Adipocyte (in vitro differentiated cells): ENCODE data around the gene PA2G4.
A peak's percentile ranks its signal among the peaks of the same experiment; 100 is the strongest.

Experiments used
- DNase-seq: peaks from one replicate; pipeline ENCODE4 v3.0.0-alpha.2; 2015; ENCODE audit warnings: low read depth
- H3K27me3 ChIP-seq: replicated peaks from 2 replicates; pipeline ENCODE4 v1.7.0; 2013; ENCODE audit warnings: mild to moderate bottlenecking, low read length, moderate library complexity; ENCODE audit not compliant: control insufficient read depth, insufficient read depth
- H3K36me3 ChIP-seq: 2 replicates; pipeline ENCODE4 v1.7.0; 2013; ENCODE audit warnings: low read length, mild to moderate bottlenecking, moderate library complexity; ENCODE audit not compliant: control insufficient read depth, insufficient read depth, severe bottlenecking
- H3K4me1 ChIP-seq: 2 replicates; pipeline ENCODE4 v1.7.0; 2013; ENCODE audit warnings: mild to moderate bottlenecking, low read length, moderate library complexity; ENCODE audit not compliant: control insufficient read depth, insufficient read depth
- H3K4me3 ChIP-seq: 2 replicates; pipeline ENCODE4 v1.7.0; 2013; ENCODE audit warnings: mild to moderate bottlenecking, low read length, moderate library complexity
- H3K9ac ChIP-seq: 2 replicates; pipeline ENCODE4 v1.7.0; 2013; ENCODE audit warnings: mild to moderate bottlenecking, low read length, moderate library complexity
- H3K9me3 ChIP-seq: 2 replicates; pipeline ENCODE4 v1.7.0; 2013; ENCODE audit warnings: mild to moderate bottlenecking, low read length, moderate library complexity; ENCODE audit not compliant: control insufficient read depth

PA2G4 gene

GRCh38 chr12:56127888-56128669, 23.7 kb downstream of the PA2G4 start, which contains the start of gene ESYT1:
Gene ESYT1, plus strand, starts transcription at chr12:56128267. Its CDS starts 53 bp downstream, at chr12:56128320.
- peak; percentile 100 for DNase-seq
- Histone ChIP-seq H3K9ac (peak within 1 kb of the TSS; percentile 98), H3K4me3 (peak within 1 kb of the TSS; percentile 96), H3K4me1 (peaks cover 38% of the 10 kb centered on the region), H3K27me3 (no peaks in the 10 kb centered on the region), H3K9me3 (no peaks in the 10 kb centered on the region), H3K36me3 (peaks cover 28% of the 10 kb centered on the region)

- Histone ChIP-seq H3K4me3 (peak overlapping the region; percentile 96), H3K9me3 (no peaks in the 10 kb centered on the region), H3K4me1 (peaks cover 38% of the 10 kb centered on the region), H3K9ac (peak overlapping the region; percentile 98), H3K27me3 (no peaks in the 10 kb centered on the region), H3K36me3 (peaks cover 35% of the 10 kb centered on the region)
- DNase-seq, result peak; percentile 68
These were observed 24.4 kb downstream of the PA2G4 start for GRCh38 chr12:56128670-56129205.

- Histone ChIP-seq H3K27me3 (no peaks in the 10 kb centered on the region), H3K36me3 (peaks cover 41% of the 10 kb centered on the region), H3K4me1 (peaks cover 38% of the 10 kb centered on the region), H3K9me3 (no peaks in the 10 kb centered on the region), H3K4me3 (peak overlapping the region; percentile 96), H3K9ac (peak overlapping the region; percentile 98)
- DNase-seq, result peak; percentile 80
These were observed 25.0 kb downstream of the PA2G4 start for GRCh38 chr12:56129206-56129941.

- Histone ChIP-seq H3K27me3 (no peaks in the 10 kb centered on the region), H3K4me1 (peaks cover 33% of the 10 kb centered on the region), H3K36me3 (peaks cover 48% of the 10 kb centered on the region), H3K9ac (peak overlapping the region; percentile 98), H3K9me3 (no peaks in the 10 kb centered on the region), H3K4me3 (peak overlapping the region; percentile 96)
- DNase-seq, result no peak
These were observed 25.7 kb downstream of the PA2G4 start for GRCh38 chr12:56129942-56130495.

- Histone ChIP-seq H3K36me3 (peaks cover 54% of the 10 kb centered on the region), H3K4me3 (no peak overlapping the region), H3K9ac (no peak overlapping the region), H3K9me3 (no peaks in the 10 kb centered on the region), H3K4me1 (peaks cover 26% of the 10 kb centered on the region), H3K27me3 (no peaks in the 10 kb centered on the region)
- DNase-seq, result no peak
These were observed 26.5 kb downstream of the PA2G4 start for GRCh38 chr12:56130876-56131275.

- Histone ChIP-seq H3K9ac (no peak overlapping the region), H3K27me3 (no peaks in the 10 kb centered on the region), H3K9me3 (no peaks in the 10 kb centered on the region), H3K4me1 (peaks cover 4% of the 10 kb centered on the region), H3K36me3 (peaks cover 94% of the 10 kb centered on the region), H3K4me3 (no peak overlapping the region)
- DNase-seq, result no peak
These were observed 30.5 kb downstream of the PA2G4 start for GRCh38 chr12:56134897-56135296.

GRCh38 chr12:56137853-56138571, 33.7 kb downstream of the PA2G4 start:
- Histone ChIP-seq H3K9me3 (no peaks in the 10 kb centered on the region), H3K27me3 (no peaks in the 10 kb centered on the region), H3K4me3 (no peak overlapping the region), H3K36me3 (peaks cover 95% of the 10 kb centered on the region), H3K4me1 (no peaks in the 10 kb centered on the region), H3K9ac (no peak overlapping the region)
- DNase-seq, result no peak

- H3K9ac ChIP-seq, result no peak overlapping the region
- no peak overlapping the region for H3K4me3 ChIP-seq
- no peaks in the 10 kb centered on the region for H3K9me3 ChIP-seq
- DNase-seq, result no peak
- peaks cover 75% of the 10 kb centered on the region for H3K36me3 ChIP-seq
- H3K27me3 ChIP-seq, result no peaks in the 10 kb centered on the region
- peaks cover 30% of the 10 kb centered on the region for H3K4me1 ChIP-seq
These were observed 37.8 kb downstream of the PA2G4 start for GRCh38 chr12:56141946-56142784.

GRCh38 chr12:56143217-56143616, 38.9 kb downstream of the PA2G4 start:
- H3K9me3 ChIP-seq, result no peaks in the 10 kb centered on the region
- H3K4me1 ChIP-seq, result peaks cover 39% of the 10 kb centered on the region
- no peak for DNase-seq
- H3K36me3 ChIP-seq, result peaks cover 65% of the 10 kb centered on the region
- no peak overlapping the region for H3K9ac ChIP-seq
- no peak overlapping the region for H3K4me3 ChIP-seq
- H3K27me3 ChIP-seq, result no peaks in the 10 kb centered on the region

GRCh38 chr12:56143870-56144269, 39.5 kb downstream of the PA2G4 start:
- H3K9me3 ChIP-seq, result no peaks in the 10 kb centered on the region
- H3K36me3 ChIP-seq, result peaks cover 58% of the 10 kb centered on the region
- H3K9ac ChIP-seq, result no peak overlapping the region
- H3K4me3 ChIP-seq, result no peak overlapping the region
- H3K4me1 ChIP-seq, result peaks cover 44% of the 10 kb centered on the region
- no peak for DNase-seq
- H3K27me3 ChIP-seq, result no peaks in the 10 kb centered on the region
